Upper lobe of left lung (tissue), 4 donors: ENCODE results near the gene INTS13.

ENCODE experiments used
- EP300 ChIP-seq, 4 donors: sonication (generic); formaldehyde crosslinking; IDR thresholded peaks; one replicate each; pipeline ENCODE4 v1.5.1; 2017; ENCODE audit warnings: antibody characterized with exemption in 4 of 4, control low read depth in 2 of 4
- POLR2A ChIP-seq, 4 donors: fragments of 450-650 bp; IDR thresholded peaks; one replicate each; pipeline ENCODE4 v1.5.1; 2016 to 2017; ENCODE audit warnings: antibody characterized with exemption in 4 of 4, mild to moderate bottlenecking in 2 of 4
- POLR2AphosphoS5 ChIP-seq, 2 donors: sonication (generic); formaldehyde crosslinking; IDR thresholded peaks; one replicate each; pipeline ENCODE4 v1.5.1; 2017; ENCODE audit warnings: antibody characterized with exemption in 2 of 2
- TF ChIP-seq, protein P1 (sequence below), 6 experiments: fragments of 450-650 bp in 4 of 6; fragments of 200-600 bp in 2 of 6; sonication (generic) in 2 of 6; IDR thresholded peaks; one replicate each; pipeline ENCODE4 v1.5.1; 2016 to 2019; ENCODE audit warnings: antibody characterized with exemption in 6 of 6

DNA sequence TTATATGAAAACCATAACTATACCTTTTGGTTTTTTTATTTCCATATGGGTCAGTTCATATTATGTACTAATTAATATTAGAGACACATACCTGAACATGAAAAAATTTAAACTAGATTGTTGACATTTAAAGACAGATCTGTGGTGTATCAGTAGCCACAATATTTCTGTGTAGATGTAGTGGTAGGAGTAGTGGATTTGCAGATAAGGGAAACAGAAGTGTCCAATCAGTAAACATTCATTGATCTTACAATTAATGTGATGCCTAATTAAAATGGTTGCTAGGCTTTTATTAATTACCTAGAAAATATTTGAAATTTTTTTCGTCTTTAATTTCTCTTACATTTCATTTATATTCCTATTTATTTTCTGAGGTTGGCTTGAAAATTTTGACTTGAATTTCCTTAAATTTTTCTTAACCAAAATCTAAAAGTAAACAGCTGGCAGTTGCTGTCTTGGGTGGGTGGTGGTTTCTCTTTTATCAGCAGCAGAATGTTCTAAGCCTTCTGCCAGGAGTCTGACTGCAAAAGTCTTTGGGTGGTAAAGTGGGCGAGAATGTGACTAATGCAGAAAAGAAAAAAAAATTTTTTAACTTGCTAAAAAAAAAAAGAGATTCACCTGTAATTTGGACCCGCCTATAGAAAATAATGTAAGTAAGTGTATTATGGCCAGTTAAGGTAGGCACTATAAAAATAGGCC is 2.9 kb upstream of the INTS13 start:
- TF ChIP-seq, protein P1, sequence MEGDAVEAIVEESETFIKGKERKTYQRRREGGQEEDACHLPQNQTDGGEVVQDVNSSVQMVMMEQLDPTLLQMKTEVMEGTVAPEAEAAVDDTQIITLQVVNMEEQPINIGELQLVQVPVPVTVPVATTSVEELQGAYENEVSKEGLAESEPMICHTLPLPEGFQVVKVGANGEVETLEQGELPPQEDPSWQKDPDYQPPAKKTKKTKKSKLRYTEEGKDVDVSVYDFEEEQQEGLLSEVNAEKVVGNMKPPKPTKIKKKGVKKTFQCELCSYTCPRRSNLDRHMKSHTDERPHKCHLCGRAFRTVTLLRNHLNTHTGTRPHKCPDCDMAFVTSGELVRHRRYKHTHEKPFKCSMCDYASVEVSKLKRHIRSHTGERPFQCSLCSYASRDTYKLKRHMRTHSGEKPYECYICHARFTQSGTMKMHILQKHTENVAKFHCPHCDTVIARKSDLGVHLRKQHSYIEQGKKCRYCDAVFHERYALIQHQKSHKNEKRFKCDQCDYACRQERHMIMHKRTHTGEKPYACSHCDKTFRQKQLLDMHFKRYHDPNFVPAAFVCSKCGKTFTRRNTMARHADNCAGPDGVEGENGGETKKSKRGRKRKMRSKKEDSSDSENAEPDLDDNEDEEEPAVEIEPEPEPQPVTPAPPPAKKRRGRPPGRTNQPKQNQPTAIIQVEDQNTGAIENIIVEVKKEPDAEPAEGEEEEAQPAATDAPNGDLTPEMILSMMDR (IDR thresholded peaks at IDR 0.05) = no peak
- TF ChIP-seq POLR2A (IDR thresholded peaks at IDR 0.05) (no peak), POLR2AphosphoS5 (IDR thresholded peaks at IDR 0.05) (no peak), EP300 (IDR thresholded peaks at IDR 0.05) (no peak)
